PFSK-1 (cell line): ENCODE measurements around the gene ODF2.

ENCODE experiments used
- FOXP2 ChIP-seq: optimal IDR thresholded peaks from 2 replicates; pipeline ENCODE3; 2011; ENCODE audit warnings: borderline replicate concordance, control low read depth, inconsistent platforms; ENCODE audit not compliant: insufficient read depth; ENCODE audit errors: extremely low read length, extremely low read depth
- POLR2AphosphoS5 ChIP-seq: IDR thresholded peaks from 2 replicates; pipeline ENCODE4 v1.6.1; 2012; ENCODE audit warnings: low read depth, mild to moderate bottlenecking, control low read depth, low read length, moderate library complexity
- SIN3A ChIP-seq: IDR thresholded peaks from 2 replicates; pipeline ENCODE4 v1.6.1; 2012; ENCODE audit warnings: mild to moderate bottlenecking, low read length, moderate library complexity, borderline replicate concordance; ENCODE audit not compliant: insufficient read depth
- TAF1 ChIP-seq: IDR thresholded peaks from 2 replicates; pipeline ENCODE4 v1.6.1; 2012; ENCODE audit warnings: low read length, control low read depth, borderline replicate concordance; ENCODE audit not compliant: insufficient read depth
- TF ChIP-seq, protein P1 (sequence below), 2 experiments: IDR thresholded peaks; 2 replicates each; pipeline versions ENCODE4 v1.6.1 to v1.8.0; 2011 to 2012; ENCODE audit warnings: low read depth in 2 of 2, low read length in 2 of 2, control low read depth in 1 of 2, inconsistent platforms in 1 of 2, mild to moderate bottlenecking in 1 of 2, moderate library complexity in 1 of 2; ENCODE audit not compliant: insufficient read depth in 1 of 2

GRCh38 chr9:128438343-128439109, 17.3 kb upstream of the ODF2 start:
- no peak for TF ChIP-seq POLR2AphosphoS5
- TF ChIP-seq SIN3A, result no peak
- TF ChIP-seq TAF1, result no peak
- TF ChIP-seq FOXP2, result peak; percentile 44
- TF ChIP-seq, protein P1, sequence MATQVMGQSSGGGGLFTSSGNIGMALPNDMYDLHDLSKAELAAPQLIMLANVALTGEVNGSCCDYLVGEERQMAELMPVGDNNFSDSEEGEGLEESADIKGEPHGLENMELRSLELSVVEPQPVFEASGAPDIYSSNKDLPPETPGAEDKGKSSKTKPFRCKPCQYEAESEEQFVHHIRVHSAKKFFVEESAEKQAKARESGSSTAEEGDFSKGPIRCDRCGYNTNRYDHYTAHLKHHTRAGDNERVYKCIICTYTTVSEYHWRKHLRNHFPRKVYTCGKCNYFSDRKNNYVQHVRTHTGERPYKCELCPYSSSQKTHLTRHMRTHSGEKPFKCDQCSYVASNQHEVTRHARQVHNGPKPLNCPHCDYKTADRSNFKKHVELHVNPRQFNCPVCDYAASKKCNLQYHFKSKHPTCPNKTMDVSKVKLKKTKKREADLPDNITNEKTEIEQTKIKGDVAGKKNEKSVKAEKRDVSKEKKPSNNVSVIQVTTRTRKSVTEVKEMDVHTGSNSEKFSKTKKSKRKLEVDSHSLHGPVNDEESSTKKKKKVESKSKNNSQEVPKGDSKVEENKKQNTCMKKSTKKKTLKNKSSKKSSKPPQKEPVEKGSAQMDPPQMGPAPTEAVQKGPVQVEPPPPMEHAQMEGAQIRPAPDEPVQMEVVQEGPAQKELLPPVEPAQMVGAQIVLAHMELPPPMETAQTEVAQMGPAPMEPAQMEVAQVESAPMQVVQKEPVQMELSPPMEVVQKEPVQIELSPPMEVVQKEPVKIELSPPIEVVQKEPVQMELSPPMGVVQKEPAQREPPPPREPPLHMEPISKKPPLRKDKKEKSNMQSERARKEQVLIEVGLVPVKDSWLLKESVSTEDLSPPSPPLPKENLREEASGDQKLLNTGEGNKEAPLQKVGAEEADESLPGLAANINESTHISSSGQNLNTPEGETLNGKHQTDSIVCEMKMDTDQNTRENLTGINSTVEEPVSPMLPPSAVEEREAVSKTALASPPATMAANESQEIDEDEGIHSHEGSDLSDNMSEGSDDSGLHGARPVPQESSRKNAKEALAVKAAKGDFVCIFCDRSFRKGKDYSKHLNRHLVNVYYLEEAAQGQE (IDR thresholded peaks at IDR 0.05; ENCODE audit: insufficient read depth in 1 of 2, low read depth in 2 of 2, low read length in 2 of 2), result no peak
